Hepatocyte (in vitro differentiated cells): Measurements from ENCODE around the gene RAB1B. TPM values are rescaled to one million over a fixed set of nuclear protein-coding genes. Genes with fewer than 3 reads are reported as not detected.

ENCODE experiments used
- DNase-seq: peaks from one replicate; pipeline ENCODE4 v3.0.0-alpha.2; 2016; ENCODE audit warnings: low spot score
- H2AFZ ChIP-seq: fragments of 200-600 bp; sonication (generic); 2 replicates; pipeline ENCODE4 v1.6.0; 2016; ENCODE audit warnings: antibody characterized with exemption, mild to moderate bottlenecking
- H3K27ac ChIP-seq: fragments of 200-600 bp; sonication (generic); 2 replicates; pipeline ENCODE4 v1.5.1; 2016; ENCODE audit warnings: mild to moderate bottlenecking
- H3K27me3 ChIP-seq: fragments of 200-600 bp; sonication (generic); 2 replicates; pipeline ENCODE4 v1.6.1; 2016
- H3K36me3 ChIP-seq: fragments of 200-600 bp; sonication (generic); replicated peaks from 2 replicates; pipeline ENCODE4 v1.5.1; 2016; ENCODE audit warnings: low read depth; ENCODE audit not compliant: insufficient read depth
- H3K4me1 ChIP-seq: fragments of 200-600 bp; sonication (generic); 2 replicates; pipeline ENCODE4 v1.5.1; 2016; ENCODE audit warnings: mild to moderate bottlenecking, moderate library complexity; ENCODE audit not compliant: insufficient read depth
- H3K4me2 ChIP-seq: fragments of 200-600 bp; sonication (generic); 2 replicates; pipeline ENCODE4 v1.6.0; 2016
- H3K4me3 ChIP-seq: fragments of 200-600 bp; sonication (generic); 2 replicates; pipeline ENCODE4 v1.5.1; 2016; ENCODE audit warnings: mild to moderate bottlenecking
- H3K79me2 ChIP-seq: fragments of 200-600 bp; sonication (generic); 2 replicates; pipeline ENCODE4 v1.6.0; 2017; ENCODE audit warnings: mild to moderate bottlenecking
- H3K9me2 ChIP-seq: fragments of 200-600 bp; sonication (generic); replicated peaks from 2 replicates; pipeline ENCODE4 v1.6.0; 2017; ENCODE audit warnings: mild to moderate bottlenecking; ENCODE audit not compliant: insufficient read depth
- H3K9me3 ChIP-seq: fragments of 200-600 bp; sonication (generic); 2 replicates; pipeline ENCODE4 v1.5.1; 2016; ENCODE audit warnings: low read depth, mild to moderate bottlenecking
- H4K20me1 ChIP-seq: fragments of 200-600 bp; sonication (generic); 2 replicates; pipeline ENCODE4 v1.6.0; 2016; ENCODE audit warnings: mild to moderate bottlenecking; ENCODE audit not compliant: insufficient read depth, poor library complexity, severe bottlenecking
- CTCF ChIP-seq: fragments of 200-600 bp; sonication (generic); IDR thresholded peaks from 2 replicates; pipeline ENCODE4 v1.5.1; 2016; ENCODE audit warnings: antibody characterized with exemption, mild to moderate bottlenecking; ENCODE audit not compliant: poor library complexity
- EZH2 ChIP-seq: fragments of 200-600 bp; sonication (generic); IDR thresholded peaks from 2 replicates; pipeline ENCODE4 v1.6.1; 2016; ENCODE audit warnings: antibody characterized with exemption, mild to moderate bottlenecking, borderline replicate concordance
- EZH2phosphoT487 ChIP-seq: fragments of 200-600 bp; sonication (generic); IDR thresholded peaks from one replicate; pipeline ENCODE4 v1.6.1; 2018; ENCODE audit warnings: antibody characterized with exemption, mild to moderate bottlenecking, low read depth, moderate library complexity; ENCODE audit not compliant: unreplicated experiment, severe bottlenecking
- WGBS: methylation state at CpG from one replicate; pipeline ENCODE4 v1.1.6; 2016; ENCODE audit warnings: low lambda C conversion rate; ENCODE audit errors: missing lambda C conversion rate; 5-methylcytosine and 5-hydroxymethylcytosine counted together
- polyA plus RNA-seq: library from polyadenylated mRNA; unstranded; fragments of >200 nt; fragmentation: Nextera tagmentation; extraction: Ambion mirVana; gene quantifications from 2 replicates; pipeline ENCODE4 v1.2.1, GENCODE V29; 2016
- total RNA-seq: library from RNA; depleted of rRNA; stranded (reverse); fragments of >200 nt; gene quantifications from 2 replicates; pipeline ENCODE4 v1.2.3, GENCODE V29; 2014

RAB1B gene
- total and polyA plus RNA-seq, 2 experiments from 2014 or later, result 19.9 to 88.4 TPM

GRCh38 chr11:66230156-66230555, 38.3 kb upstream of the RAB1B start:
- Histone ChIP-seq H3K27ac (no peak overlapping the region), H3K9me2 (no peaks in the 10 kb centered on the region), H2AFZ (no peak overlapping the region), H4K20me1 (no peaks in the 10 kb centered on the region), H3K79me2 (no peaks in the 10 kb centered on the region), H3K36me3 (no peaks in the 10 kb centered on the region), H3K27me3 (no peaks in the 10 kb centered on the region), H3K9me3 (no peaks in the 10 kb centered on the region), H3K4me3 (no peak overlapping the region), H3K4me1 (no peaks in the 10 kb centered on the region), H3K4me2 (no peak overlapping the region)
- TF ChIP-seq EZH2phosphoT487 (no peak), CTCF (no peak), EZH2 (no peak)
- no peak for DNase-seq
- WGBS, result 84% methylated on average over 6 of the region's 6 CpGs

- 95% methylated on average over 14 of the region's 14 CpGs for WGBS
- Histone ChIP-seq H2AFZ (no peak overlapping the region), H3K79me2 (no peaks in the 10 kb centered on the region), H3K27ac (no peak overlapping the region), H3K27me3 (no peaks in the 10 kb centered on the region), H3K4me2 (no peak overlapping the region), H3K4me1 (no peaks in the 10 kb centered on the region), H3K9me2 (no peaks in the 10 kb centered on the region), H4K20me1 (no peaks in the 10 kb centered on the region), H3K36me3 (no peaks in the 10 kb centered on the region), H3K9me3 (no peaks in the 10 kb centered on the region), H3K4me3 (no peak overlapping the region)
- TF ChIP-seq EZH2, result no peak
- no peak for TF ChIP-seq CTCF
- TF ChIP-seq EZH2phosphoT487, result no peak
- no peak for DNase-seq
These were observed 37.5 kb upstream of the RAB1B start for GRCh38 chr11:66230978-66231377.

GRCh38 chr11:66231561-66231960, 36.9 kb upstream of the RAB1B start:
- Histone ChIP-seq H3K27ac (no peak overlapping the region), H3K4me3 (no peak overlapping the region), H3K27me3 (no peaks in the 10 kb centered on the region), H2AFZ (no peak overlapping the region), H3K9me3 (no peaks in the 10 kb centered on the region), H3K36me3 (no peaks in the 10 kb centered on the region), H4K20me1 (no peaks in the 10 kb centered on the region), H3K4me2 (no peak overlapping the region), H3K9me2 (no peaks in the 10 kb centered on the region), H3K79me2 (no peaks in the 10 kb centered on the region), H3K4me1 (no peaks in the 10 kb centered on the region)
- TF ChIP-seq EZH2phosphoT487 (no peak), EZH2 (no peak), CTCF (no peak)
- WGBS, result 88% methylated on average over 7 of the region's 7 CpGs
- DNase-seq, result no peak

DNA sequence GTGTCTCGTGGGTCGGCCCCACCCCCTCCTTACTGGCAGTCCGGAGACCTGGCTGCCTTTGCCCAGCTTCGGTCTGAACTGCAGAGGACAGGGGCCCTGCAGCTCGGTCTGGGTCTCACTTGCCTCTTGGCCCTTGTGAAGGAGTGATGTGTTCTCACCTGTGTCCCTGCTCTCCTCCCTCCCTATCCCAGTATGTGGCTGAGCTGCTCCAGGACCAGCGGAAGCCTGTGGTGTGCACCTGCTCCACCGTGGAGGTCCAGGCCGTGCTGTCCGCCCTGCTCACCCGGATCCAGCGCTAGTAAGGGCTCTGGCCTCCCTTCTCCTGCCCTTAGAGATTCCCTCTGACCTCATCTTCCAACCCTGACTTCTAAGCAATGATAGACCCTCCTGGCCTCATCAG, 35.7 kb upstream of the RAB1B start:
- Histone ChIP-seq H3K27ac (no peak overlapping the region), H3K79me2 (no peaks in the 10 kb centered on the region), H3K9me2 (no peaks in the 10 kb centered on the region), H3K36me3 (no peaks in the 10 kb centered on the region), H3K9me3 (no peaks in the 10 kb centered on the region), H3K4me3 (no peak overlapping the region), H3K4me1 (no peaks in the 10 kb centered on the region), H4K20me1 (no peaks in the 10 kb centered on the region), H2AFZ (no peak overlapping the region), H3K4me2 (no peak overlapping the region), H3K27me3 (no peaks in the 10 kb centered on the region)
- TF ChIP-seq EZH2 (no peak), CTCF (no peak), EZH2phosphoT487 (no peak)
- no peak for DNase-seq
- WGBS, result 94% methylated on average over 11 of the region's 11 CpGs
